T-helper 9 cell (primary cell): ENCODE data around the gene HEMGN.
A peak's percentile ranks its signal among the peaks of the same experiment; 100 is the strongest.

ENCODE experiments used
- DNase-seq: peaks from one replicate; pipeline ENCODE4 v3.0.0-alpha.2; 2020

HEMGN gene

GRCh38 chr9:97891736-97892135 lies 46.2 kb downstream of the HEMGN start:
- no peak for DNase-seq

- peak; percentile 73 for DNase-seq
Observed at GRCh38 chr9:97889941-97890887, 47.8 kb downstream of the HEMGN start.

GRCh38 chr9:97880336-97880735 lies 57.6 kb downstream of the HEMGN start:
- no peak for DNase-seq
